Activated gamma-delta T cell (primary cell): ENCODE measurements around the gene CUTC.
"Not testable (repeated sequence)": the region's sequence is repeated elsewhere in the genome, so short reads cannot be mapped to it uniquely, and the experiment has no call there.

Experiments
- DNase-seq: peaks from one replicate; lab custom pipeline; 2025; lab: John Stamatoyannopoulos, UW
- total RNA-seq, 2 donors: gene quantifications; one replicate each; lab custom pipeline; 2026; lab: John Stamatoyannopoulos, UW

Gene CUTC, protein sequence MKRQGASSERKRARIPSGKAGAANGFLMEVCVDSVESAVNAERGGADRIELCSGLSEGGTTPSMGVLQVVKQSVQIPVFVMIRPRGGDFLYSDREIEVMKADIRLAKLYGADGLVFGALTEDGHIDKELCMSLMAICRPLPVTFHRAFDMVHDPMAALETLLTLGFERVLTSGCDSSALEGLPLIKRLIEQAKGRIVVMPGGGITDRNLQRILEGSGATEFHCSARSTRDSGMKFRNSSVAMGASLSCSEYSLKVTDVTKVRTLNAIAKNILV
- total RNA-seq, result 42.1 to 46.6 reads per million in 2 donors

DNA sequence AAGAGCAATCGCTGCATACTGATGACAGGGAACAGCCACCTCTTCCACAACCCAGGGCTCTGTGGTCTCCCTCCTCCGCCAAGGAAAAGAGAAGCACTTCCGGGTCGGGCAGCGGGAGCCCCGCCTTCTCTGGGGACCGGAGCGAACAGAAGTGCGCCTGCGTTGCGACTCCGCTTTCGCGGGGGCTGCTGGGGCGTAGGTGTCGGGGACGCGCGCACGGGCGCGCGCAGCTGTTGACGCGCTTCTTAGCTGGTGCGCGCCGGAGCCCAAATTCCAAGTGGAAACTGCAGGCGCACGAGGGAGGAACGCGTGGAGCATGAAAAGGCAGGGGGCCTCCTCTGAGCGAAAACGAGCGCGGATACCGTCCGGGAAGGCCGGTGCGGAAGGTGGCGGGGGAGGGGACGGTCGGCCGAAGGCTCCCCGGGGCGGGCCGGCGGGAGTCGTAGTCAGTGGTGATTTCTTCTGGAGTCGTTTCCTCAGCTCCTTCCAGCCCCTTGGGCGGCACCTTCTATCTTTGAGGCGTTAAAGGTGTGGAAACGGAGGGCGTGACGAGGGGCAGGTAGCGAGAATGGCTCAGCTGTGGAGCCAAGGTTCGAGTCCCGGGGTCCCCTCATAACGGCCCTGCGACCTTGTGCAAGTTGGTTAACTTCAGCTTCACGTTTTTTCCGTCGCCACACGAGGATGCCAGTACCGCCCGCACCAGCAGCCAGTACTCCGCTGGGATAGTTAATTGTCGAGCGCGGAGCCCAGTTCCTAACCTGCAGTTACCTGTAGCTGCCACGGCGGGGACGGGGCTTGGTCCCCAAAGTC, at the start of gene CUTC, which contains the start of gene COX15:
CUTC (plus strand) TSS at position 202 of the 810 bp plus-strand sequence; CDS start at position 317, 115 bp downstream.
COX15 (minus strand) TSS at position 95 of the 810 bp plus-strand sequence; CDS start at position 17, 78 bp downstream.
- DNase-seq, result peak; percentile 83

DNA sequence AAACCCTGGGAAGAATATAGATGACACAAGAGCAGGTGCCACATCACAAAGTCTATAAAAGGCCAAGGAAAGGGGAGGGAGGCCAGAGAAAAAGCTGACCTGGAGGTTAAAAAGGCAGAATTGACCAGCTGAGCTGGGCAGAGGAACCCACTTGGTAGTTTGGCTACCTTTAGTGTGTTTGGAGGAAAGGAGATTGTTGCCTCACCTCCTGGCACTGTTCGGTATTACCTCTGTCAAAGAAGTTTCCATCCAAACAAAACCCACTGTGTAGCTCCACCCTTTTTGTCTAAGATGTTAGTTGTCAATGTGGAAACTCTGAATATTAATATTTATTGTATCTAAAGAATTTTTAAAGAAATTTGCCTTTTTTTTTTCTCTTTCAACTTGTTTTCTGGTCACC, 49.3 kb upstream of the CUTC start:
- DNase-seq, result no peak

DNA sequence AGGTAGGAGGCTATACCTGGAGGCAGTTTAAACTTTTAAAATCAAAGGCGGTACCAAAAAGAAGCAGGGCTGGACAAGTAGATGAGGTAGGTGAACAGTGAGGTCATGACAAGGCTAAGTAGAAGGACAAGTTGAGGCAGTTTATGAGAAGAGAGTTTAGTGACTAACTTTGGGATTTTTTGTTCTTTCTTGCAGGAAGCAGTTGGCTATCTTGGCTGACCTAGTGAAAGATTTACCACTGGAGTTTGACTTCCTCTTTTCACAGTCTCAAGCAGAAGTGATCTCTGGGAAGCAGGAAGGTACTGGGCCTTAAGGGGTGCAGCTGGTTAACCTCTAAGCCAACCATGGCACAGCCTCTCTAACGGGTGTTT, 46.5 kb upstream of the CUTC start:
- DNase-seq, result no peak

DNA sequence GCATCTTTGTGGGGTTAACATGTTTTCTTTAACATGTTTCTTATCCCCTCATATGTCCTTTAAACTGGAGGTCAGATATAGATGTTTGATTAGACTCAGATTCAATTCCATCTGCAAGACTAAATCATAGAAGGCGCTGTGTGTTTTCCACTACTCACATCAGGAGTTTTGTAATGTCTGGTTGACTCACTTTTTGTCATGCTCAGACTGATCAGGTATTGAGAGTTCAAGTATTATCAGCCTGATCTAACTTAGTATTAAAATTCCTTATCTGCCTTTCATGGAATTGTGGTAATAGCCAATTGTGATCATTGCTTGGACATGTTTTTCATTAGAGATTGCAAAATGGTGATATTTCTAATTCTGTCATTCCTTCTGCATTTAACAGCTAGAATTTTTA, 42.6 kb upstream of the CUTC start:
- no peak for DNase-seq

DNA sequence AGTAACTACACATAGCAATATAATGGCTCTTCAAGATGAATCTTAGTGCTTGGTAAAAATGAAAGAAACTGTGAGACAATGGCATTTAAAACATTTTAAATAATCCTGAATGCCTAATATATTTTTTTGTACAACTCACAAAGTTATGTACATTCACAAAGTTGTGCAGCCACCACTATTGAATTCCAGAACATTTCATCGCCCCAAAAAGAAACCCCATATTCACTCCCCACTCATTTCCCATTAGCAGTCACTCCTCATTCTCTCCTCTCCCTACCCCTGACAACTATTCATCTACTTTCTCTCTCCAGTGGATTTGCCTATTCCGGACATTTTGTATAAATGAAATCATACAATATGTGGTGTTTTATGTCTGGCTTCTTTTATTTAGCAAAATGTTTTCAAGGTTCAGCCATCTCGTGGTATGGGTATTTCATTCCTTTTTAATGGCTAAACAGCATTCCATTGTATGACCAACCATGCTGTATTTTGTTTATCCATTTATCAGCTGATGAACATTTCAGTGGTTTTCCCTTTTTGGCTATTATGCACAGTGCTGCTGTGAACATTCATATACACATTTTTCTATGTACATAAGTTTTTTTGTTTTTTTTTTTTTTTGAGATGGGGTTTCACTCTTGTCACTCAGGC, 38.0 kb upstream of the CUTC start:
- DNase-seq, result no peak

DNA sequence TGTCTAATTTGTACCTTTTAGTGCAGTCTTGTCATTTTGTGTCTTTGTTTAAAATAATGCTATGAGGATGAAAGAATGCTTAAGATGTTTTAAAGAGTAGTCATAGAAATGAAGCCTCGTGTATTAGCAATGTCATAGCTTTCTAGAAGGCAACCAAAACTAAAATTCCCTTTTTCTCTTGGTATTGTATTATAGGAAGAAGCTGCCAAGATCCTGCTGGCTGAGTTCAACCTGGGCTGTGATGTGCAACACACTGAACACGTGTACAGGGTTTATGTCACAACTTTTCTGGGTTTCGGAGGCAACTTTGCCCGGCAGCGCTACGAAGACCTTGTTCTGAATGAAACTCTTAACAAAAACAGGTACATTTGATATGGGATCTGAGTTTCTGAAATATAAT, 36.3 kb upstream of the CUTC start:
- no peak for DNase-seq

DNA sequence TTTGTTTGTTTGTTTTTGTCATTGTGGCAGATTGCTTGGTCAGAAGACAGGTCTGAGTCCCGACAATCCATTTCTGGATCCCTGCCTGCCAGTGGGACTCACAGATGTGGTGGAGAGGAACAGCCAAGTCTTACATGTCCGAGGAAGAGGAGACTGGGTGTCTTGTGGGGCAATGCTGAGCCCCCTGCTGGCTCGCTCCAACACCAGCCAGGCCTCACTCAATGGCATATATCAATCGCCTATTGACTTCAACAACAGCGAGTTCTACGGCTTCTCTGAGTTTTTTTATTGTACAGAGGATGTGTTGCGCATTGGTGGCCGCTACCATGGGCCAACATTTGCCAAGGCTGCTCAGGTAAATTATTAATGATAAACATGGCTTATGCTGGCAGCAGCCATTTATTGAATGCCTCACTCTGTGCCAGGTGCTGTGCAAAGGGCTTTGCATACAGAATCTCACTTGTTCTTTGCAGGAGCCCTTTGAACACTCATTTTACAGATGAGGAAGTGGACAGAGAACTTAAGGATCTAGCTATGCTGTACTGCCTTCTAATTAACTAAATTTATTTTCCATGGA, 33.4 kb upstream of the CUTC start:
- DNase-seq, result no peak

DNA sequence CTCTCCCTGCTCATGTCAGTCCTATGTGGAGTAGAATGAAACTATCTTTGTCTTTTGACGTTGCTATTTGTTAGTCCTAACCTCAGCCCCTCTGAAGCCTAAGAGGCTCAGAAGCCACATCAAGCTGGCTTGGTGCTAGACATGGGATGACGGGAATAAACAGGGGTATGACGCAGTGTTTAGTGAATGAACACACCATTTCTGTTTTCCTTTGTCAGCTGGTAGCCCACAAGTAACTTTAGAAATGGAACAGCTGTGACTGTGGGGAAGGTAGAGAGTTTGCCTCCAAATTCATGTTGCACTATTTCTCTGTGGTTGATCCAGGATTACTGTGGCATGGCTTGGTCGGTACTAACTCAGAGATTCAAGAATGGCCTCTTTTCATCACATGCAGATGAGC, 31.4 kb upstream of the CUTC start:
- DNase-seq, result no peak

DNA sequence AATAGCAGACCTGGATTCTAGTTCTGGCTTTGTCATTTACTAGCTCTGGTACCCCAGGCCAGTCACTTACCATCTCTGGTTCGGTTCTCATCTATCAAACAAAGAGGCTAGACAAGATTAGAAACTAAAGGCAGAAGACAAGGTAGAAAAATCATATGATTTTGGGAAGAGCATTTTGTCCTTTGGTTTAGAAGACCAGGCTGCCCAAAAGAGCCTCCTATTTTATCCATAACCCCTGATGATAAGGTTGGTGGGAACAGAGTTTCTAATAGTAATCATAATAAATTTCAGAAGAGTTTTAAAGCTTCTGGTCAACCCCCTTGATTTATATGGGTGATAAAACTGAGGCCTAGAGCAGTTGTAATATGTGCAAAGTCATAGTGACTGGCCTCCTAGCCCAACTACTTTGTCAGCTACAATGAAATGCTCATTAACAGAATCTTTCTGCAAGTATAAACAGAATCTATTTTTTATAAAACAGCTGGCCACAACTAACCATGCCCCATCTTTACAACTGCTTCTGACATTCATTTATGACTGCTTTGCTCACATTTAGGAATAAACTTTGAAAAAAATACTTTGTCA, 23.5 kb upstream of the CUTC start:
- no peak for DNase-seq

DNA sequence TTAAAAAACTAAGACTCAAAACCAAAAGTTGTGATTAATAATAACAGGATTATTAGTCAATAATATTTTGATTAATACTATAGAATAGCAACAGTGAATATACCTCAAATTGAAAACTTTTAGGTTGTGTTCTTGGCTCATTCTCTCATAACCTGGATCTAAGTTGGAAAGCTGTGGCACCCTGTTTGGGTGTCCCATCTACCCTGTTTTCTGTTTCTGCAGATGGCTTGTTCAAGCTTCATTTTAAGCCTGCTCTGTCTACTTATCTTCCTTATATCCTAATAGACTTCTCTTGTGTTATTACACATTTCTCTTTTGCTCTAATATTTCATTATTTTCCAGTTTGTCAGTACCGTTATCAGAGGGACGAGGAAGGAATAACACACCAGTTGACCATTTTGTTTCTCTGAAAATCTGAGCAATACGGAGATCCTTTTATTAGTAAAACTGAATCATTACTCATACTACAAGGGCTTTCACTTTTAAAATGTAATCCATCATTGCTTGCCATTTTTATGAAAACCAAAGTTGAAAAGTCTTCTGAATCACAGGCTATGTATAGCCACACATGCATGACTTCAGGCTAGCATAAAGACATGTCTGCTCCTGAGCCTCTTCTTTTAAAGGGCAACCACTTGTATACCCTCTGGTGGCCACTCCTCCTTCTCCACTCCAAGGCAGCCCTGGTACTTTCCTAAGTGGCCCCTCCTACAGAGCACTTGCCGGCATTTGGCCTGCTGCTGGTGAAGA, 22.4 kb upstream of the CUTC start:
- no peak for DNase-seq

DNA sequence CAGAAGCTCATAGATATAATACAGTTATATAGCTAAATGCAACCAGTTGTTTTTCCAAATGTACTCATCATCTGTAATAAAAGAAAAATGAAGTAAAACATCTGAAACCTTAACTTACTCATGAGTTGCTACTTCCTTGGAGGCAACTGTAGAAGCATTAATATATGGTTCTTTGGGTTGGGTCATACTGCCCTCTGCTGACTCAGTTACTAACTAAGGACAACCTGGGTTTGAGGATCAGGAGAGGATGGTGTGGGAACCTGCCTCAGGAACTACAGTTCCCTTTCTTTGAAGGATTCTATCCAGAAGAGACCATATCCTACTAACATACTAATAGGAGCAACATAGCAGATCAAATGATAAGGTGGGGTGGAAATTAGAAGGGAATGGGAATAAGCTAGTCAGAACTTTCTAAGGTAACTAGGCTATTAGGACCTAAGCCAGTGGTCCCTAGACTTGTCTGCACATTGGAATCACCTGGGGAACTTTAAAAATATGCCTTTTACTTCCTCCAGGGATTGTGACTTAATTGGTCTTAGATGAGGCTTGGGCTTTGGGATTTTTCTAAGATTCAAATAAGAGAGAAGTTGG, 20.8 kb upstream of the CUTC start:
- no peak for DNase-seq

DNA sequence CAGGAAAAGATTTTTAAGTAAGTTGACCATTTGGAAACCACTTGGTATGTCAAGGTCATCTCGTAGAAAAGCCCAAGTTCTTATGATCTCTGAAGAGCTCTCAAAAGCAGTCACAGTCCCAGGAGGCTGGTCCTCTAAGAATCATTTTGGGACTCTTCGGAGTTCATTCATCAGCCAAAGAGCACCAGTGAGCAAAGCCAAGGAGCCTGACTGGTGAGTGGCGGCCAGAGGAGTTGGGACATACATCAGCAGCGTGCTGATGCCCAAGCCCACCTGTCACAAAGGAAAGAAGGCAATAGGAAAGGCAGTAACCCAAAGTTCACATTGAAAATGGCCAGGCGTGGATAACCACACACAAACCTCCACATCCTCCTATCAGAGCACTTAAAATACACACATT, 17.6 kb upstream of the CUTC start:
- DNase-seq, result no peak

DNA sequence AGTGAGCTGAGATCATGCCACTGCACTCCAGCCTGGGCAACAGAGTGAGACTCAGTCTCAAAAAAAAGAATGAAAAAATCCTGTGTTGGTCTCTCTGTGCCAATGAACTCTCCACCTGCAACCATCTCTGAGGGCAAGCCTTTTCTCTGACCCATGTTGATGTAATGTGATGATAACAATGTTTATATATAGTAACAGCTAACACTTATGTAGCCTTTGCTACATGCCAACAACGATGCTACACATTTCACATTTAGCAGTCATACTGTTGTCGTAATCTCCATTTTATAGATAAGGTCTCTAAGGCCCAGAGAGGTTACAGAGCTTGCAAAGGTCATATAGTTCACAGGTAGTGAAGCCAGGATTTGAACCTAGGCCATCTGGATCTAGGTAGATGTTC, 11.6 kb upstream of the CUTC start:
- DNase-seq, result no peak

DNA sequence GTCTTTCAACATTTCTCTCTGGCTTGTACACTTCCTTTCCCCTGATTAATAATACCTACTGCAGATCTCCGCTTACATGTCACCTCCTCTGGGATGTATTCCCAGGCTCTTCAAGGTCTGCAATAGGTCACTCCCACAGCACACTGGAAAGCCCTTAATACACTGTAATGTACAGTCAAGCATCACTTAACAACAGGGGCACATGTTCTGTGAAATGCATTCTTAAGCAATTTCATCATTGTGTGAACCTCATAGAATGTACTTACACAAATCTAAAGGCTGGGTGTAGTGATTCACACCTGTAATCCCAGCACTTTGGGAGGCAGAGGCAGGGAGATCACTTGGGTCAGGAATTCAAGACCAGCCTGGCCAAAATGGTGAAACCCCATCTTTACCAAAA, 2.0 kb upstream of the CUTC start:
- DNase-seq, result no peak

DNA sequence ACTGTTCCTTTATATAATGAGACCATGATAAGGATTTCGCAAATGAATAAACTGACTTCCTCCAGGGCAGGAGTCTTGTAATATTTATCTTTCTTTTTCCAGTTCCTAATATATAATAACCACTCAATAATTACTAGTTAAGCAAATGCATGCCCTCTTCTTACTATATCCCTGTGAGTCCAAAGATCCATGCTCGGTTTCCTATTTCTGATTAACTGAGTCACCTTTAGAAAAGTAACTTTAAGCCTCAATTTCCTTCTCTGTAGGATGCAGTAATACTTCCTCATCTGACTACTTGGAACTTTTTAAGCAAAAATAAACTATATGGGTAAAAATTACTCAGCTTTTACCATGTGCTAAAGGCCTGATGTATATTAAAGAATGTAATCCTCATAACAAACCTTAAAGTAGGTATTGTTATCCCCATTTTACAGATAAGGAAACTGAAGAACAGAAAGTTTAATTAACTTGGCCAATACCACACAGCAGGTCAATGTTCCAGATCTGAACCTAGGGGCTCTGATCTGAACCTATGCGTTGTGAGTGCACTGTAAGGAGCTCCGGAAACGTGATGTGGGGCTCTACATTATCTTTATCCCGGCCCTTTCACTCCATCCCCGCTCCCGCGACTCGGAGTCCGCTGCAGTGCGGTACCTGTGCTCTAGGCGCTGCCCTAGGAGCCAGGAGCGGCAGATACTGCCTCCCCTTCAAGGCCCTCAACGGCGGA, 565 bp upstream of the CUTC start:
- DNase-seq, result no peak

DNA sequence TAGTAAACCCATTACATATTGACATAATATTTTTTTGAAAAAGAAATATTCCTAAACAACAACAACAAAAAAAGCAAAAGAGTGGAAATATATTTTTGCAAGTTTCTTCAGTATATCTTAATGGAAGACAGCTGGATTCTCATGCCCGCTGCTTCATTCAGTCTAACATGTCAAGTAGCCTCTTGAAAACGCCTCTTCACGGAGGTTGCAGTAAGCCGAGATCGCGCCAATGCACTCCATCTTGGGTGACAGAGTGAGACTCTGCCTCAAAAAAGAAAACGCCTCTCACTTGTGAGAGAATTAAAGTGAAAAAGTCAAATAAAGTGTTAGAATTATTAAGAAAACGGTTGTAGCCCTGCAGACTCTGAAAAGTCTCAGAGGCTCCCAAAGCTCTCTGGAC, 1.3 kb downstream of the CUTC start:
- no peak for DNase-seq

DNA sequence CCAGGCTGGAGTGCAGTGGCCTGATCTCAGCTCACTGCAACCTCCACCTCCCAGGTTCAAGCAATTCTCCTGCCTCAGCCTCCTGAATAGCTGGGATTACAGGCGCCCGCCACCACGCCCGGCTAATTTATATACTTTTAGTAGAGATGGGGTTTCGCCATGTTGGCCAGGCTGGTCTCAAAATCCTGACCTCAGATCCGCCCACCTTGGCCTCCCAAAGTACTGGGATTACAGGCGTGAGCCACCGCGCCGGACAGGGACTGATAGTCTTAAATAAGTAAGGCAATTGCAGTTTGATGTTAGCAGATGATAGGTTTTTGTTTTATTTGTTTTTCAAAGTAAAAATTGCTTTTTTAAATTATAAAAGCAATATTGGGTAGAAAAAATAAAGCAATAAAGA, 2.1 kb downstream of the CUTC start:
- DNase-seq, result not testable (repeated sequence)

DNA sequence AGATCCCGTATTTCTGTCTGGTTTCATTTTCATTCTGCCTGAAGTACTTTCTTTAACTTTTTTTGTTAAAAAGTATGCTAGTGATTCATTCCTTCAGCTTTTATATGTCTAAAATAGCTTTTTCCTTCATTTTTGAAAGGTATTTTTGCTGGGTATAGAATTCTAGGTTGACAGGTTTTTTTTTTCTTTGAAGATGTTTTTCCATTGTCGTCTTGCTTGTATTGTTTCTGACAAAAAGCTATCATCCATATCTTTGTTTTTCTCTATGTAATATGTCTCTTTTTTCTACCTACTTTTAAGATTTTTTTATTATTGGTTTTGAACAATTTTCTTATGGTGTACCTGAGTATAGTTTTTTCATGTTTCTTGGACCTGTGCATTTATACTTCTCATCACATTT, 8.2 kb downstream of the CUTC start:
- DNase-seq, result no peak

DNA sequence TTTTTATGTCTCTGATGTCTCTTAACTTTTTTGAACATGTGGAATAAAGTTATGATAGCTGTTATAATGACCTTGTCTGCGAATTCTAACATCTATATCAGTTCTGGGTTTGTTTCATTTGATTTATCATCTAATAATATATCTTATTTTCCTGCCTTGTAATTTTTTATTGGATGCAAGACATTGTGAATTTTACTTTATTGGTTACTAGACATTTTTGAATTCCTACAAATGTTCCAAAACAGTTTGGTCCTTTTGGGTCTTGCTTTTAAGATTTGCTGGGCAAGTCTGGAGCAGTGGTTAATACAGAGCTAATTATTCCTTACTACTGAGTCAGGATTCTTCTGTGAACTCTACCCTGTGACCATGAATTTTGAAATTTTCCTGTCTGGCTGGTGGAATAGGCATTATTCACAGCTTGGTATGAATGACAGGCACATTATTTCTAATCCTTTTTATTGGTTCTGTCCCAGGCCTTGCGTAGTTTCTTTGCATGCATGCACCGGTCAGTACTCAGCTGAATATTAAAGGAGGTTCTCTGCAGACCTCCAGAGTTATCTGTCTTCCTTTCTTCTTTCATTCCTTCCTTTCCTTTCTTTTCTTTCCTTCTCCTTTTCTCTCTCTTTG, 9.0 kb downstream of the CUTC start:
- no peak for DNase-seq

DNA sequence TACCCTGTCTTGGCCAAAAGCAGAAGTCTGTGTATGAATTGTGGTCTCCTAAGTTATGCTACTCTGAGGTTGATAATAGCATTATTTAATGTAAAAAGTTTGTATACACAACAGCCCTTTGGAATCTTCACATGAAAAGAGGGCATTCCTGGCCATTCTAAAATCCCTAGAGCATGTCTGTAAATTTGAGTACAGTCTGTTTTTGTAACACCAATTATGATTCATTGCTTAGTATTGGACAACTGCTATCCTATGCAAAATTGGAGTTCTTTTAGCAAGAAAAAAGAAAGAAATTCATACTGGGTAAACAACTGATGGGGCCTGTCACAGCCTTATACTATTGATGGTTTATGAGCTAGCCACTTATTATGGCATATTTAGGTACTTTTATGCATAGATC, 10.2 kb downstream of the CUTC start:
- no peak for DNase-seq
